Measurements from ENCODE around the gene AGL. TPM values are rescaled to one million over a fixed set of nuclear protein-coding genes. Genes with fewer than 3 reads are reported as not detected.

The AGL gene
- total and polyA plus RNA-seq, 2 experiments from 2014 or later, result 26.6 to 39.5 TPM

- no peak overlapping the region for H3K4me3 ChIP-seq
- no peak for TF ChIP-seq CTCF (IDR thresholded peaks at IDR 0.05; ENCODE audit: low read depth, low read length)
Observed at GRCh38 chr1:99811747-99812146, 38.4 kb upstream of the AGL start.

GRCh38 chr1:99814373-99814900, 35.7 kb upstream of the AGL start:
- Histone ChIP-seq H3K27ac (no peak overlapping the region), H3K27me3 (no peaks in the 10 kb centered on the region), H3K9me3 (ENCODE audit: low read depth) (no peaks in the 10 kb centered on the region), H3K4me1 (ENCODE audit: low read depth) (no peaks in the 10 kb centered on the region), H3K4me3 (no peak overlapping the region), H3K36me3 (no peaks in the 10 kb centered on the region)
- DNase-seq (ENCODE audit: low read depth in 1 of 2, low spot score in 1 of 2), result no peak
- no peak for TF ChIP-seq CTCF (IDR thresholded peaks at IDR 0.05; ENCODE audit: low read depth, low read length)

More at GRCh38 chr1:99811747-99812146, 38.4 kb upstream of the AGL start:
- no peak for DNase-seq (ENCODE audit: low read depth in 1 of 2, low spot score in 1 of 2)
- Histone ChIP-seq H3K9me3 (ENCODE audit: low read depth) (no peaks in the 10 kb centered on the region), H3K27ac (no peak overlapping the region), H3K36me3 (no peaks in the 10 kb centered on the region), H3K27me3 (no peaks in the 10 kb centered on the region), H3K4me1 (ENCODE audit: low read depth) (peaks cover 5% of the 10 kb centered on the region)

- Histone ChIP-seq H3K27me3 (no peaks in the 10 kb centered on the region), H3K4me3 (no peak overlapping the region), H3K9me3 (ENCODE audit: low read depth) (no peaks in the 10 kb centered on the region), H3K4me1 (ENCODE audit: low read depth) (no peaks in the 10 kb centered on the region), H3K27ac (no peak overlapping the region), H3K36me3 (no peaks in the 10 kb centered on the region)
- no peak for TF ChIP-seq CTCF (IDR thresholded peaks at IDR 0.05; ENCODE audit: low read depth, low read length)
- DNase-seq (ENCODE audit: low read depth in 1 of 2, low spot score in 1 of 2), result no peak
Observed at GRCh38 chr1:99816656-99817055, 33.5 kb upstream of the AGL start.

GRCh38 chr1:99818063-99818699, 32.0 kb upstream of the AGL start:
- Histone ChIP-seq H3K4me3 (no peak overlapping the region), H3K27me3 (no peaks in the 10 kb centered on the region), H3K27ac (no peak overlapping the region), H3K9me3 (ENCODE audit: low read depth) (no peaks in the 10 kb centered on the region), H3K36me3 (no peaks in the 10 kb centered on the region), H3K4me1 (ENCODE audit: low read depth) (no peaks in the 10 kb centered on the region)
- peak in 1 of 2 donors; percentile 8 for DNase-seq (ENCODE audit: low read depth in 1 of 2, low spot score in 1 of 2)
- TF ChIP-seq CTCF (IDR thresholded peaks at IDR 0.05; ENCODE audit: low read depth, low read length), result no peak

GRCh38 chr1:99820546-99820945, 29.6 kb upstream of the AGL start:
- Histone ChIP-seq H3K4me1 (ENCODE audit: low read depth) (no peaks in the 10 kb centered on the region), H3K4me3 (no peak overlapping the region), H3K9me3 (ENCODE audit: low read depth) (no peaks in the 10 kb centered on the region), H3K27me3 (no peaks in the 10 kb centered on the region), H3K36me3 (no peaks in the 10 kb centered on the region), H3K27ac (no peak overlapping the region)
- TF ChIP-seq CTCF (IDR thresholded peaks at IDR 0.05; ENCODE audit: low read depth, low read length), result no peak
- DNase-seq (ENCODE audit: low read depth in 1 of 2, low spot score in 1 of 2), result no peak
